GM18502 (cell line): ENCODE data around the gene ANO7.

Experiments
- ATAC-seq: cut with Tn5 transposase; IDR thresholded peaks from one replicate; pipeline ENCODE4 v1.9.1; 2021; ENCODE audit warnings: mild to moderate bottlenecking; ENCODE audit not compliant: unreplicated experiment, poor library complexity

The ANO7 gene

GRCh38 chr2:241241669-241242068 lies 53.2 kb downstream of the ANO7 start:
- no peak for ATAC-seq

- no peak for ATAC-seq
Observed at GRCh38 chr2:241242306-241242705, 53.8 kb downstream of the ANO7 start.

- no peak for ATAC-seq
Observed at GRCh38 chr2:241244368-241244767, 55.9 kb downstream of the ANO7 start.

- ATAC-seq: no peak
Observed at GRCh38 chr2:241248289-241248688, 59.8 kb downstream of the ANO7 start.

GRCh38 chr2:241248897-241249296 lies 60.4 kb downstream of the ANO7 start:
- no peak for ATAC-seq

GRCh38 chr2:241249654-241250053 lies 61.2 kb downstream of the ANO7 start:
- no peak for ATAC-seq

- no peak for ATAC-seq
Observed at GRCh38 chr2:241252778-241253475, 64.5 kb downstream of the ANO7 start.

DNA sequence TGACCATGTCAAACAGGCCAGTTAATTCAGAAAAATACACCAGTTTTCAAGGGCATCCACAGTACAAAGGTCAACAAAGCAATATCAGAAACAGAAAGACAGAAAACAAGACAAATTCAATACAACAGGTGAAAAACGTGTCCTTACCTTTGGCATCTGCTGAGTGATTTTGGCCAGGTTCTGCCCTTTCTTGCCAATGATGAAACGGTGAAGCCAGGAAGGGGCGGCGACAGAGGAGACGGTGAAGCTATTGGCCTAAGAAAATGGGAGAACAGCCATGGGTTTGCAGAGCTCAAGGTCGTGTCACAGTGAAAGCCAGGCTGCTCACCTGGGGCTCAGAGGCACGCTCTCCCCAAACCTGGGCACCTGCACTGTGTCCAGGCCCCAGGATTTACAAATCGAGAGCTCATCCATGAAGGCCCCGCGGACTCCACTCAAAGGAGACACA lies 66.5 kb downstream of the ANO7 start:
- no peak for ATAC-seq

GRCh38 chr2:241255542-241256167 lies 67.2 kb downstream of the ANO7 start:
- no peak for ATAC-seq

DNA sequence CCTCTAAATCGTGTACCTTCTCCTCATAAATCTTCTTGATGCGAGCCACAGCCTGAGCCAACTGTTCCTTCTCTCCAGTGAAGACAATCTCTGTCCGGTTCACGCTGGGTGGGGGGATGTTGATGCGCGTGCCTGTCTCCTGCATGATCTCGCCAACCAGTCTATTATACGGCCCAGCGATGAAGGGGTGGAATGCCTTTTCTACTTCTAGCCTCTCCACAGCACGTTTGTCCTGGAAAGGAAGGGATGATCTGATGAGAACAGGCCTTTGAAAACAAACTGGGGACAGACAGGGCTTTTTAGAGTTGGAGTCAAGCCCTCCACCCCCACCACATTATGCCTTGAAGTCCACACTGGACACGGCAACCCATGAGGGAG lies 67.7 kb downstream of the ANO7 start:
- ATAC-seq: no peak

GRCh38 chr2:241257419-241258032 lies 69.0 kb downstream of the ANO7 start:
- ATAC-seq: no peak

DNA sequence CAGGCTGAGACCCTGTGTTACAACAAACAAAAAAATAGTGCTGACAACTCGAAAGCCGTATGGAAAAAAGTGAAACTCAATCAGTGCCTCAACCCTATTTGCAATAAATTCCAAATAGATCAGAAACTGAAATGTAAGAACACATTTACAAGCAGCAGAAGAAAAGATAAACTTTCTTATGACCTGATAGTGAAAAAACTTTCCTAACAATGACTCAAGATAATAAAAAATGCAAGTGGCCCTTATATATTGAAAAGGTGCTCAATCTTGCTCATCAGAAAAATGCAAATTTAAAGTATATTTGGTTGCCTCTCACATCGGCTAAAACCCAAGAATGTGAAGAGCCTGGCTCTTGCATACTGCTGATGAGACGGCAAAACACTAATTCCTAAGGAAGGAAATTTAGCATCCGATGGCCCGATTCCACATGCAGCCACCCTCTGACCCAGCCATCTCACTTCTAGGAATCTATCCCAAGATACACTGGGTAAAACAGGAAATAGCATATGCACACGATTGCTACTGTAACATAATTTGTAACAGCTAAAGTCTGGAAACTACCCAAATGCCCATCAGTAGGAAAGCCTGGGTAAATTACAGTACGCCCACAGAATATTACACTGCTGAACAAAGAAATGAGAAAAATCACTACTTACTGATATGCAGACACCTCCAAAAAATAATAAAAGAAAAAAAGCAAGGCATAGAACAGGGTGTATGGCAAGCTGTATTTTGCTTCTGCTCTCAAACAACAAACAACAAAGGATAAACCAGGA lies 70.2 kb downstream of the ANO7 start:
- ATAC-seq: no peak

GRCh38 chr2:241260911-241261310 lies 72.4 kb downstream of the ANO7 start:
- ATAC-seq: no peak

GRCh38 chr2:241261628-241262027 lies 73.2 kb downstream of the ANO7 start:
- ATAC-seq: no peak

GRCh38 chr2:241263061-241263460 lies 74.6 kb downstream of the ANO7 start:
- ATAC-seq: no peak

- ATAC-seq: no peak
Observed at GRCh38 chr2:241265506-241265905, 77.0 kb downstream of the ANO7 start.

GRCh38 chr2:241267249-241268067 lies 79.0 kb downstream of the ANO7 start:
- ATAC-seq: no peak

GRCh38 chr2:241268306-241268705 lies 79.8 kb downstream of the ANO7 start:
- no peak for ATAC-seq

DNA sequence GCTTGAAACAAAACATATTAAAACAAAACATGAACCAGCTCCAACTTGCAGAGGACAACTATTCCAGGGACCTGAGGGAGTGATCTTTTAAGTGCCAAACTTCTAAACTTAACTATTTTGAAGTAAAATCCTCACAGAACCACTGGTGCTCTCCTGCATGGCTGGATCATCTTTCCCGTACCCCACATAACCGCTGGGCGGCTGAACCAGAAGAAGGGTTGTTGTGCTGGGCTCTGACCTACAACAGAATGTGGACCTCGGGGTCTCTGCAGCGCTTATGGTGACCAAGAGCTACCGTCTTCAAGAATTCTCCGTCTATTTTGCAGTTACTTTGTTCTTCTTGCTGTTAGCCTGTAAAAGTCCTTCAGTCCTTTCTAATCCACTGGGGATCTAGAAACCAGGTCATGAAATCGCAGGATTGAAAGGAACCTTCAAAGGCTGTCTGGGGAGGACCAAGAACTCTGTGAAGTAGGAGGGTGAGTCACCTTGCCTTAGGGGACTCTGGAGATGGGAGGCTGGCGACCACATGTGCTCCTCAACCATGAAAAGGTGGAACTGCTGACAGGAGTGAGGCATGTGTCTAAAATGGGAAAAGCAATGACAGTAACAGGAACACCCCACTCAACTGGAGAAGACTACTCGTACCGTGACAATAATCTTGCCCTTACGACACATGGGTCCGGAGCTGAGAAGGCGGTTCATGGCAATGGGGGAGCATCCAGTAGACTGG lies 80.4 kb downstream of the ANO7 start:
- no peak for ATAC-seq
